AG09319 (cell line): ENCODE measurements around the gene SHPK.

Source experiments
- DNase-seq: peaks from one replicate; pipeline ENCODE4 v3.0.0-alpha.2; 2010; ENCODE audit warnings: low read depth; ENCODE audit errors: extremely low read depth
- CTCF ChIP-seq: IDR thresholded peaks from 2 replicates; pipeline ENCODE4 v1.5.1; 2011; ENCODE audit warnings: low read depth, mild to moderate bottlenecking, inconsistent platforms, low read length, moderate library complexity

Gene SHPK

GRCh38 chr17:3622977-3623594 is 13.0 kb downstream of the SHPK start:
- no peak for DNase-seq
- TF ChIP-seq CTCF: no peak

GRCh38 chr17:3621146-3621720 is 14.8 kb downstream of the SHPK start:
- TF ChIP-seq CTCF: no peak

GRCh38 chr17:3615160-3615870 is 20.7 kb downstream of the SHPK start:
- TF ChIP-seq CTCF: no peak
- DNase-seq: no peak

More at GRCh38 chr17:3621146-3621720, 14.8 kb downstream of the SHPK start:
- no peak for DNase-seq

GRCh38 chr17:3613124-3613523 is 22.9 kb downstream of the SHPK start:
- no peak for DNase-seq
- TF ChIP-seq CTCF: no peak

GRCh38 chr17:3610523-3610922 is 25.5 kb downstream of the SHPK start:
- TF ChIP-seq CTCF: no peak
- no peak for DNase-seq

- no peak for DNase-seq
- TF ChIP-seq CTCF: no peak
Measured at GRCh38 chr17:3609689-3610088, 26.4 kb downstream of the SHPK start.

GRCh38 chr17:3603870-3604259 is 32.2 kb downstream of the SHPK start:
- DNase-seq: no peak
- TF ChIP-seq CTCF: no peak
